GM12892 (cell line): ENCODE measurements around the gene ZNF248.

ENCODE experiments used
- POLR2A ChIP-seq: IDR thresholded peaks from 2 replicates; pipeline ENCODE4 v1.6.1; 2011; ENCODE audit warnings: low read depth, low read length, control low read depth
- POLR2AphosphoS5 ChIP-seq: IDR thresholded peaks from 2 replicates; pipeline ENCODE4 v1.6.1; 2011; ENCODE audit warnings: low read depth, low read length, control low read depth
- TAF1 ChIP-seq: IDR thresholded peaks from 2 replicates; pipeline ENCODE4 v1.6.1; 2011; ENCODE audit warnings: low read depth, mild to moderate bottlenecking, control low read depth, low read length, borderline replicate concordance

GRCh38 chr10:37906382-37906781, 49.0 kb upstream of the ZNF248 start:
- no peak for TF ChIP-seq POLR2A
- TF ChIP-seq TAF1 = no peak
- no peak for TF ChIP-seq POLR2AphosphoS5
